ENCODE measurements around the gene ZBTB43.

GRCh38 chr9:126783949-126784348 is 20.9 kb upstream of the ZBTB43 start:
- no peak for TF ChIP-seq CTCF (IDR thresholded peaks at IDR 0.05; ENCODE audit: insufficient read depth, low read depth, low read length)
- no peak for TF ChIP-seq EZH2 (IDR thresholded peaks at IDR 0.05; ENCODE audit: insufficient read depth, low read length)

All from astrocyte (in vitro differentiated cells and primary cell).